Measurements from ENCODE around the gene BHLHA15. TPM values are rescaled to one million over a fixed set of nuclear protein-coding genes. Genes with fewer than 3 reads are reported as not detected.

The BHLHA15 gene
- total RNA-seq, 1 experiment from 2014 or later: 5.2 TPM

- Histone ChIP-seq H4K20me1 (ENCODE audit: insufficient read depth) (no peaks in the 10 kb centered on the region), H3K4me1 (ENCODE audit: control insufficient read depth in 1 of 2, insufficient read depth in 2 of 2, low read length in 2 of 2) (peaks cover 20 to 36% of the 10 kb centered on the region in 2 experiments), H3K79me2 (ENCODE audit: insufficient read depth, low read length) (peaks cover 19% of the 10 kb centered on the region), H3K27me3 (ENCODE audit: insufficient read depth, low read length) (no peaks in the 10 kb centered on the region), H3K4me3 (replicated peaks in 1 of 2; ENCODE audit: low read depth in 1 of 2, low read length in 2 of 2) (no peak overlapping the region), H3K9me3 (ENCODE audit: control insufficient read depth in 1 of 2, insufficient read depth in 1 of 2, low read depth in 1 of 2, low read length in 2 of 2) (no peaks in the 10 kb centered on the region), H3K9me2 (ENCODE audit: insufficient read depth) (no peaks in the 10 kb centered on the region), H3K4me2 (ENCODE audit: low read length) (no peak overlapping the region), H2AFZ (ENCODE audit: low read depth, low read length, poor library complexity, severe bottlenecking) (no peak overlapping the region), H3K9ac (ENCODE audit: low read length) (no peak overlapping the region), H3K36me3 (ENCODE audit: control insufficient read depth in 1 of 2, insufficient read depth in 2 of 2, low read length in 2 of 2) (no peaks in the 10 kb centered on the region), H3K27ac (ENCODE audit: low read depth, low read length) (no peak overlapping the region)
- CTCF ChIA-PET: interaction anchor here (0.7 kb wide), 2 partner anchors 9 to 152 kb away, joined by 3 read pairs; partner anchors contain the start of gene BAIAP2L1
- intact Hi-C loops (cut with micrococcal nuclease): no loop called here
- RAD21 ChIA-PET (ENCODE audit: low non-redundant PET in 1 of 2, low total read pairs in 2 of 2, uncharacterized antibody in 2 of 2, unreplicated experiment in 2 of 2): no interaction called here
- POLR2A ChIA-PET: no interaction called here
- BruUV-seq (replicated peaks): no TSS peak
- DNase-seq (ENCODE audit: low read depth, low spot score) (no peak), ATAC-seq (no peak)
- TF ChIP-seq CTCF (IDR thresholded peaks at IDR 0.05 in 2 of 3, conservative IDR thresholded peaks at IDR 0.05 in 1 of 3; ENCODE audit: borderline replicate concordance in 1 of 3, insufficient read depth in 1 of 3, low read depth in 2 of 3, low read length in 2 of 3) (no peak), CEBPB (IDR thresholded peaks at IDR 0.05; ENCODE audit: low read depth) (no peak), ELF1 (IDR thresholded peaks at IDR 0.05; ENCODE audit: borderline replicate concordance, low read depth) (no peak), MAX (IDR thresholded peaks at IDR 0.05) (no peak), ZBTB33 (IDR thresholded peaks at IDR 0.05; ENCODE audit: extremely low read depth, insufficient replicate concordance, low read length) (no peak), EZH2phosphoT487 (IDR thresholded peaks at IDR 0.05; ENCODE audit: borderline replicate concordance) (no peak)
Observed at GRCh38 chr7:98249106-98249505, 37.9 kb downstream of the BHLHA15 start.
